Hepatocyte (in vitro differentiated cells): ENCODE data around the gene SCAMP2. TPM values are rescaled to one million over a fixed set of nuclear protein-coding genes. Genes with fewer than 3 reads are reported as not detected.

Experiments
- DNase-seq: peaks from one replicate; pipeline ENCODE4 v3.0.0-alpha.2; 2016; ENCODE audit warnings: low spot score
- H2AFZ ChIP-seq: fragments of 200-600 bp; sonication (generic); 2 replicates; pipeline ENCODE4 v1.6.0; 2016; ENCODE audit warnings: antibody characterized with exemption, mild to moderate bottlenecking
- H3K27ac ChIP-seq: fragments of 200-600 bp; sonication (generic); 2 replicates; pipeline ENCODE4 v1.5.1; 2016; ENCODE audit warnings: mild to moderate bottlenecking
- H3K27me3 ChIP-seq: fragments of 200-600 bp; sonication (generic); 2 replicates; pipeline ENCODE4 v1.6.1; 2016
- H3K36me3 ChIP-seq: fragments of 200-600 bp; sonication (generic); replicated peaks from 2 replicates; pipeline ENCODE4 v1.5.1; 2016; ENCODE audit warnings: low read depth; ENCODE audit not compliant: insufficient read depth
- H3K4me1 ChIP-seq: fragments of 200-600 bp; sonication (generic); 2 replicates; pipeline ENCODE4 v1.5.1; 2016; ENCODE audit warnings: mild to moderate bottlenecking, moderate library complexity; ENCODE audit not compliant: insufficient read depth
- H3K4me2 ChIP-seq: fragments of 200-600 bp; sonication (generic); 2 replicates; pipeline ENCODE4 v1.6.0; 2016
- H3K4me3 ChIP-seq: fragments of 200-600 bp; sonication (generic); 2 replicates; pipeline ENCODE4 v1.5.1; 2016; ENCODE audit warnings: mild to moderate bottlenecking
- H3K79me2 ChIP-seq: fragments of 200-600 bp; sonication (generic); 2 replicates; pipeline ENCODE4 v1.6.0; 2017; ENCODE audit warnings: mild to moderate bottlenecking
- H3K9me2 ChIP-seq: fragments of 200-600 bp; sonication (generic); replicated peaks from 2 replicates; pipeline ENCODE4 v1.6.0; 2017; ENCODE audit warnings: mild to moderate bottlenecking; ENCODE audit not compliant: insufficient read depth
- H3K9me3 ChIP-seq: fragments of 200-600 bp; sonication (generic); 2 replicates; pipeline ENCODE4 v1.5.1; 2016; ENCODE audit warnings: low read depth, mild to moderate bottlenecking
- H4K20me1 ChIP-seq: fragments of 200-600 bp; sonication (generic); 2 replicates; pipeline ENCODE4 v1.6.0; 2016; ENCODE audit warnings: mild to moderate bottlenecking; ENCODE audit not compliant: insufficient read depth, poor library complexity, severe bottlenecking
- EZH2 ChIP-seq: fragments of 200-600 bp; sonication (generic); IDR thresholded peaks from 2 replicates; pipeline ENCODE4 v1.6.1; 2016; ENCODE audit warnings: antibody characterized with exemption, mild to moderate bottlenecking, borderline replicate concordance
- EZH2phosphoT487 ChIP-seq: fragments of 200-600 bp; sonication (generic); IDR thresholded peaks from one replicate; pipeline ENCODE4 v1.6.1; 2018; ENCODE audit warnings: antibody characterized with exemption, mild to moderate bottlenecking, low read depth, moderate library complexity; ENCODE audit not compliant: unreplicated experiment, severe bottlenecking
- WGBS: methylation state at CpG from one replicate; pipeline ENCODE4 v1.1.6; 2016; ENCODE audit warnings: low lambda C conversion rate; ENCODE audit errors: missing lambda C conversion rate; 5-methylcytosine and 5-hydroxymethylcytosine counted together
- polyA plus RNA-seq: library from polyadenylated mRNA; unstranded; fragments of >200 nt; fragmentation: Nextera tagmentation; extraction: Ambion mirVana; gene quantifications from 2 replicates; pipeline ENCODE4 v1.2.1, GENCODE V29; 2016
- total RNA-seq: library from RNA; depleted of rRNA; stranded (reverse); fragments of >200 nt; gene quantifications from 2 replicates; pipeline ENCODE4 v1.2.3, GENCODE V29; 2014
- TF ChIP-seq, protein P1 (sequence below): fragments of 200-600 bp; sonication (generic); IDR thresholded peaks from 2 replicates; pipeline ENCODE4 v1.5.1; 2016; ENCODE audit warnings: antibody characterized with exemption, mild to moderate bottlenecking; ENCODE audit not compliant: poor library complexity

The SCAMP2 gene
- total and polyA plus RNA-seq, 2 experiments from 2014 or later = 64.0 to 130 TPM

DNA sequence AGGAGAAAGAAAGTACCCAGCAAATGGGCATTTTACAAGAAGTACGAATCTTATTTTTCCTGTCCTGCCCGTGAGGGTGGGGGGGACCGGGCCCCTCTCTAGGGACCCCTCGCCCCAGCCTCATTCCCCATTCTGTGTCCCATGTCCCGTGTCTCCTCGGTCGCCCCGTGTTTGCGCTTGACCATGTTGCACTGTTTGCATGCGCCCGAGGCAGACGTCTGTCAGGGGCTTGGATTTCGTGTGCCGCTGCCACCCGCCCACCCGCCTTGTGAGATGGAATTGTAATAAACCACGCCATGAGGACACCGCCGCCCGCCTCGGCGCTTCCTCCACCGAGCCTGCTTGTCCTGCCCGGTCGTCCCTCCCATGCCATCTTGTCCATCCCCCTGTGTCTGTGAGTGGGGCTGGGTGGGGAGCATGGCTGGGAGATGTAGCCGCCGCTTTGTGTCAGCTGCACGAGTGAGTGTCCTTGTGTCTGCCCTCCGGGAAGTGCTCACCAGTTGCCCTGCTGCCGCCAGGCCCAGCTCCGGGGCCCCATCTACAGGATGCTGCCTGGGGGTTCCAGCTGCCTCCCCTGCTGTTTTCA lies 70.2 kb downstream of the SCAMP2 start:
- Histone ChIP-seq H3K4me1 (no peaks in the 10 kb centered on the region), H3K9me3 (no peaks in the 10 kb centered on the region), H3K9me2 (no peaks in the 10 kb centered on the region), H3K4me3 (no peak overlapping the region), H4K20me1 (no peaks in the 10 kb centered on the region), H3K4me2 (no peak overlapping the region), H2AFZ (no peak overlapping the region), H3K27ac (no peak overlapping the region), H3K27me3 (no peaks in the 10 kb centered on the region), H3K36me3 (no peaks in the 10 kb centered on the region), H3K79me2 (no peaks in the 10 kb centered on the region)
- TF ChIP-seq, protein P1, sequence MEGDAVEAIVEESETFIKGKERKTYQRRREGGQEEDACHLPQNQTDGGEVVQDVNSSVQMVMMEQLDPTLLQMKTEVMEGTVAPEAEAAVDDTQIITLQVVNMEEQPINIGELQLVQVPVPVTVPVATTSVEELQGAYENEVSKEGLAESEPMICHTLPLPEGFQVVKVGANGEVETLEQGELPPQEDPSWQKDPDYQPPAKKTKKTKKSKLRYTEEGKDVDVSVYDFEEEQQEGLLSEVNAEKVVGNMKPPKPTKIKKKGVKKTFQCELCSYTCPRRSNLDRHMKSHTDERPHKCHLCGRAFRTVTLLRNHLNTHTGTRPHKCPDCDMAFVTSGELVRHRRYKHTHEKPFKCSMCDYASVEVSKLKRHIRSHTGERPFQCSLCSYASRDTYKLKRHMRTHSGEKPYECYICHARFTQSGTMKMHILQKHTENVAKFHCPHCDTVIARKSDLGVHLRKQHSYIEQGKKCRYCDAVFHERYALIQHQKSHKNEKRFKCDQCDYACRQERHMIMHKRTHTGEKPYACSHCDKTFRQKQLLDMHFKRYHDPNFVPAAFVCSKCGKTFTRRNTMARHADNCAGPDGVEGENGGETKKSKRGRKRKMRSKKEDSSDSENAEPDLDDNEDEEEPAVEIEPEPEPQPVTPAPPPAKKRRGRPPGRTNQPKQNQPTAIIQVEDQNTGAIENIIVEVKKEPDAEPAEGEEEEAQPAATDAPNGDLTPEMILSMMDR = no peak
- 95% methylated on average over 20 of the region's 31 CpGs for WGBS
- no peak for DNase-seq

DNA sequence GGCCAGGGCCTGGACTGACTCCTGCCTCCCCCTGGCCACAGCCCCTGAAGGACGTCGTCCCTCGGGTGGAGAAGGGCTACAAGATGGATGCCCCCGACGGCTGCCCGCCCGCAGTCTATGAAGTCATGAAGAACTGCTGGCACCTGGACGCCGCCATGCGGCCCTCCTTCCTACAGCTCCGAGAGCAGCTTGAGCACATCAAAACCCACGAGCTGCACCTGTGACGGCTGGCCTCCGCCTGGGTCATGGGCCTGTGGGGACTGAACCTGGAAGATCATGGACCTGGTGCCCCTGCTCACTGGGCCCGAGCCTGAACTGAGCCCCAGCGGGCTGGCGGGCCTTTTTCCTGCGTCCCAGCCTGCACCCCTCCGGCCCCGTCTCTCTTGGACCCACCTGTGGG lies 70.9 kb downstream of the SCAMP2 start:
- no peaks in the 10 kb centered on the region for H3K9me3 ChIP-seq
- H3K36me3 ChIP-seq = no peaks in the 10 kb centered on the region
- peaks cover under 1% of the 10 kb centered on the region for H4K20me1 ChIP-seq
- H3K27me3 ChIP-seq = no peaks in the 10 kb centered on the region
- no peak overlapping the region for H3K4me2 ChIP-seq
- H3K4me1 ChIP-seq = no peaks in the 10 kb centered on the region
- H3K27ac ChIP-seq = no peak overlapping the region
- no peak for TF ChIP-seq EZH2
- TF ChIP-seq EZH2phosphoT487 = no peak
- TF ChIP-seq, protein P1 = no peak
- 97% methylated on average over 17 of the region's 20 CpGs for WGBS
- H3K79me2 ChIP-seq = no peaks in the 10 kb centered on the region
- no peak for DNase-seq
- no peak overlapping the region for H2AFZ ChIP-seq
- H3K9me2 ChIP-seq = no peaks in the 10 kb centered on the region
- H3K4me3 ChIP-seq = no peak overlapping the region

DNA sequence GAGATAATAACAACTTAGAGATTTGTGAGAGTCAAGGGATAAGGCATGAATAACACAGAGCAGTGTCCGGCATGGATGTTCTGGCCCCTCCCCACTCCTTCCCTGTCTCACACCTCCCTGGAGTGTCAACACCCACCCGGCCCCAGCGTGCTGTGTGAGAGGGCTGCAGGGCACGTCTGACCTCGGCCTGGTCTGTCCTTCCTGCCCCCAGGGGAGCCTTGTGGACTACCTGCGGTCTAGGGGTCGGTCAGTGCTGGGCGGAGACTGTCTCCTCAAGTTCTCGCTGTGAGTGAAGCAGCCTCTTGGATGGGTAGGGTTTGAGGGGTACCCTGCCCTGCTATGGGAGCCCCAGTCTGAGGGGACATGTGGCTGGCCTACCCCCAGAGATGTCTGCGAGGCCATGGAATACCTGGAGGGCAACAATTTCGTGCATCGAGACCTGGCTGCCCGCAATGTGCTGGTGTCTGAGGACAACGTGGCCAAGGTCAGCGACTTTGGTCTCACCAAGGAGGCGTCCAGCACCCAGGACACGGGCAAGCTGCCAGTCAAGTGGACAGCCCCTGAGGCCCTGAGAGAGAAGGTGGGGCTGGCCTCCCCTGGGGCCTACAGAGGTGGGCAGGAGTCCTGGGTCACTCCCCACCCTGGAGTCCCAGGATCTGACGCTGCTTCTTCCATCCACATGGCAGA lies 71.7 kb downstream of the SCAMP2 start:
- Histone ChIP-seq H3K36me3 (no peaks in the 10 kb centered on the region), H3K27me3 (no peaks in the 10 kb centered on the region), H3K9me2 (no peaks in the 10 kb centered on the region), H3K4me1 (no peaks in the 10 kb centered on the region), H3K4me2 (no peak overlapping the region), H3K9me3 (no peaks in the 10 kb centered on the region), H3K79me2 (peaks cover 3% of the 10 kb centered on the region), H3K4me3 (no peak overlapping the region), H3K27ac (no peak overlapping the region), H4K20me1 (peaks cover 9% of the 10 kb centered on the region), H2AFZ (no peak overlapping the region)
- TF ChIP-seq EZH2 (no peak), EZH2phosphoT487 (no peak)
- TF ChIP-seq, protein P1 = no peak
- WGBS = 92% methylated on average over 18 of the region's 18 CpGs
- no peak for DNase-seq
